Keratinocyte (primary cell): ENCODE results near the gene CEP295NL. TPM values are rescaled to one million over a fixed set of nuclear protein-coding genes. Genes with fewer than 3 reads are reported as not detected.

Experiments
- DNase-seq: peaks from one replicate; pipeline ENCODE4 v3.0.0-alpha.2; 2011; ENCODE audit warnings: low read depth, missing footprints, low spot score
- FAIRE-seq: peaks from 2 replicates; lab custom pipeline; 2011; peaks lifted over from hg19 to GRCh38; lab: Jason Lieb, UNC
- H2AFZ ChIP-seq: 2 replicates; pipeline ENCODE4 v1.6.0; 2012; ENCODE audit warnings: low read length, control low read depth, inconsistent platforms; ENCODE audit not compliant: control insufficient read depth
- H3K27ac ChIP-seq: 2 replicates; pipeline ENCODE4 v1.5.1; 2011; ENCODE audit warnings: low read length; ENCODE audit not compliant: control insufficient read depth, insufficient read depth
- H3K27me3 ChIP-seq: 3 replicates; pipeline ENCODE4 v1.6.0; 2011; ENCODE audit warnings: low read length; ENCODE audit not compliant: control insufficient read depth, insufficient read depth; ENCODE audit errors: extremely low read depth
- H3K36me3 ChIP-seq, 2 experiments: 2 replicates in 1 of 2; 3 replicates in 1 of 2; pipeline ENCODE4 v1.5.1; 2011; ENCODE audit warnings: low read length in 2 of 2, mild to moderate bottlenecking in 1 of 2; ENCODE audit not compliant: control insufficient read depth in 2 of 2, insufficient read depth in 2 of 2; ENCODE audit errors: extremely low read depth in 1 of 2
- H3K4me1 ChIP-seq: 3 replicates; pipeline ENCODE4 v1.5.1; 2011; ENCODE audit warnings: low read length; ENCODE audit not compliant: control insufficient read depth, insufficient read depth; ENCODE audit errors: extremely low read depth
- H3K4me2 ChIP-seq: 3 replicates; pipeline ENCODE4 v1.6.0; 2011; ENCODE audit warnings: low read depth, low read length; ENCODE audit not compliant: control insufficient read depth, insufficient read depth; ENCODE audit errors: extremely low read depth
- H3K4me3 ChIP-seq, 3 experiments: fragments of 200-600 bp in 1 of 3; sonication (generic) in 1 of 3; 2 replicates in 2 of 3; 3 replicates in 1 of 3; pipeline ENCODE4 v1.5.1; 2011 to 2016; ENCODE audit warnings: low read length in 3 of 3, mild to moderate bottlenecking in 3 of 3, control low read depth in 2 of 3, inconsistent platforms in 1 of 3, low read depth in 1 of 3, mixed read lengths in 1 of 3, mixed run types in 1 of 3, moderate library complexity in 1 of 3; ENCODE audit not compliant: control insufficient read depth in 2 of 3, insufficient read depth in 2 of 3; ENCODE audit errors: extremely low read depth in 1 of 3
- H3K79me2 ChIP-seq: 2 replicates; pipeline ENCODE4 v1.6.0; 2012; ENCODE audit warnings: low read length; ENCODE audit not compliant: control insufficient read depth, insufficient read depth
- H3K9ac ChIP-seq: 3 replicates; pipeline ENCODE4 v1.6.0; 2011; ENCODE audit warnings: low read length; ENCODE audit not compliant: control insufficient read depth, insufficient read depth; ENCODE audit errors: extremely low read depth
- H3K9me1 ChIP-seq: 3 replicates; pipeline ENCODE4 v1.6.0; 2011; ENCODE audit warnings: low read length; ENCODE audit not compliant: control insufficient read depth, insufficient read depth; ENCODE audit errors: extremely low read depth
- H3K9me3 ChIP-seq: 2 replicates; pipeline ENCODE4 v1.5.1; 2012; ENCODE audit warnings: low read depth, low read length; ENCODE audit not compliant: control insufficient read depth
- H4K20me1 ChIP-seq: 3 replicates; pipeline ENCODE4 v1.6.0; 2011; ENCODE audit warnings: low read length; ENCODE audit not compliant: control insufficient read depth, insufficient read depth; ENCODE audit errors: extremely low read depth
- EZH2 ChIP-seq: IDR thresholded peaks from one replicate; pipeline ENCODE4 v1.6.1; 2012; ENCODE audit warnings: inconsistent platforms, mild to moderate bottlenecking, low read length, moderate library complexity
- dilution Hi-C: fragments of 300-500 bp; cut with MboI; formaldehyde crosslinking; loops from one replicate; pipeline ENCODE4 v1.7.0; 2020; ENCODE audit warnings: low sequenced_read_pairs; ENCODE audit not compliant: extremely low pct_ligation_motif_present
- polyA plus RNA-seq, 5 experiments: library from polyadenylated mRNA; depleted of rRNA in 3 of 5; stranded (reverse) in 3 of 5; stranded (forward) in 1 of 5; unstranded in 1 of 5; fragments of >200 nt; gene quantifications; 1 replicate in 1 of 5; 2 replicates in 3 of 5; 3 replicates in 1 of 5; pipeline versions ENCODE4 v1.2.1 to v1.2.3, GENCODE V29; 2011 to 2012; ENCODE audit warnings: missing spikeins in 2 of 5, low read depth in 1 of 5, low replicate concordance in 1 of 5
- TF ChIP-seq, protein P1 (sequence below), 3 experiments: IDR thresholded peaks in 1 of 3; conservative IDR thresholded peaks in 1 of 3; optimal IDR thresholded peaks in 1 of 3; 2 replicates in 2 of 3; 3 replicates in 1 of 3; pipeline versions ENCODE3 to v1.5.1; 2011; ENCODE audit warnings: low read length in 3 of 3, mild to moderate bottlenecking in 3 of 3, moderate library complexity in 2 of 3, control low read depth in 1 of 3, inconsistent platforms in 1 of 3; ENCODE audit not compliant: insufficient read depth in 2 of 3; ENCODE audit errors: extremely low read depth in 1 of 3

CEP295NL gene
- polyA plus RNA-seq, 1 donor (not counting 4 experiments of a cell fraction or from before 2014, with no cell fraction given) = not detected

- no peaks in the 10 kb centered on the region for H4K20me1 ChIP-seq
- dilution Hi-C loops = no loop called here
- no peak for DNase-seq
- H3K9me1 ChIP-seq = no peaks in the 10 kb centered on the region
- no peak overlapping the region for H3K4me3 ChIP-seq
- H3K36me3 ChIP-seq = no peaks in the 10 kb centered on the region
- H3K4me1 ChIP-seq = no peaks in the 10 kb centered on the region
- H3K4me2 ChIP-seq = no peak overlapping the region
- TF ChIP-seq, protein P1, sequence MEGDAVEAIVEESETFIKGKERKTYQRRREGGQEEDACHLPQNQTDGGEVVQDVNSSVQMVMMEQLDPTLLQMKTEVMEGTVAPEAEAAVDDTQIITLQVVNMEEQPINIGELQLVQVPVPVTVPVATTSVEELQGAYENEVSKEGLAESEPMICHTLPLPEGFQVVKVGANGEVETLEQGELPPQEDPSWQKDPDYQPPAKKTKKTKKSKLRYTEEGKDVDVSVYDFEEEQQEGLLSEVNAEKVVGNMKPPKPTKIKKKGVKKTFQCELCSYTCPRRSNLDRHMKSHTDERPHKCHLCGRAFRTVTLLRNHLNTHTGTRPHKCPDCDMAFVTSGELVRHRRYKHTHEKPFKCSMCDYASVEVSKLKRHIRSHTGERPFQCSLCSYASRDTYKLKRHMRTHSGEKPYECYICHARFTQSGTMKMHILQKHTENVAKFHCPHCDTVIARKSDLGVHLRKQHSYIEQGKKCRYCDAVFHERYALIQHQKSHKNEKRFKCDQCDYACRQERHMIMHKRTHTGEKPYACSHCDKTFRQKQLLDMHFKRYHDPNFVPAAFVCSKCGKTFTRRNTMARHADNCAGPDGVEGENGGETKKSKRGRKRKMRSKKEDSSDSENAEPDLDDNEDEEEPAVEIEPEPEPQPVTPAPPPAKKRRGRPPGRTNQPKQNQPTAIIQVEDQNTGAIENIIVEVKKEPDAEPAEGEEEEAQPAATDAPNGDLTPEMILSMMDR (optimal IDR thresholded peaks at IDR 0.05 in 1 of 3, IDR thresholded peaks at IDR 0.05 in 1 of 3, conservative IDR thresholded peaks at IDR 0.05 in 1 of 3; ENCODE audit: extremely low read depth in 1 of 3, insufficient read depth in 2 of 3, low read length in 3 of 3) = no peak
- TF ChIP-seq EZH2 = no peak
- no peaks in the 10 kb centered on the region for H3K79me2 ChIP-seq
- FAIRE-seq = no peak
- no peak overlapping the region for H2AFZ ChIP-seq
- no peak overlapping the region for H3K27ac ChIP-seq
- H3K27me3 ChIP-seq = peaks cover 9% of the 10 kb centered on the region
- no peak overlapping the region for H3K9ac ChIP-seq
- peaks cover 4% of the 10 kb centered on the region for H3K9me3 ChIP-seq
Measured at GRCh38 chr17:78947235-78948149, 44.5 kb upstream of the CEP295NL start.

DNA sequence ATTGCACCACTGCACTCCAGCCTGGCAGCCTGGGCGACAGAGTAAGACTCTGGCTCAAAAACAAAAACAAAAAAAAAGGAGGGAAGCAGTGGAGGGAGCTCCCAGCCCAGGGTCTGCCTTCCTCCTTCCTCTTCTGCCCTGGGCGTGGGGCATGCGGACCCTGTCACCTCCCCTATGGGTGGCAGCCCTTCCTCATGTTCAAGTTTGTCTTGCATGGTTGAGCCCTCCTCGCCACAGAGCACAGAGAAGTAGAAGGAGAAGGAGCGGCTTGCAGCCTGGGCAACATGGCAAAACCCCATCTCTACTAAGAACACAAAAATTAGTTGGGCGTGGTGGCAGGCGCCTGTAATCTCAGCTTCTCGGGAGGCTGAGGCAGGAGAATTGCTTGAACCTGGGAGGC lies 43.6 kb upstream of the CEP295NL start:
- Histone ChIP-seq H4K20me1 (no peaks in the 10 kb centered on the region), H2AFZ (no peak overlapping the region), H3K27me3 (peaks cover 9% of the 10 kb centered on the region), H3K9me3 (peaks cover 4% of the 10 kb centered on the region), H3K9me1 (no peaks in the 10 kb centered on the region), H3K79me2 (no peaks in the 10 kb centered on the region), H3K36me3 (no peaks in the 10 kb centered on the region), H3K4me3 (no peak overlapping the region), H3K9ac (no peak overlapping the region), H3K4me1 (no peaks in the 10 kb centered on the region), H3K4me2 (no peak overlapping the region), H3K27ac (no peak overlapping the region)
- no peak for DNase-seq
- dilution Hi-C loops = no loop called here
- TF ChIP-seq, protein P1 (optimal IDR thresholded peaks at IDR 0.05 in 1 of 3, IDR thresholded peaks at IDR 0.05 in 1 of 3, conservative IDR thresholded peaks at IDR 0.05 in 1 of 3; ENCODE audit: extremely low read depth in 1 of 3, insufficient read depth in 2 of 3, low read length in 3 of 3) = no peak
- TF ChIP-seq EZH2 = no peak
- no peak for FAIRE-seq
